Stimulated activated CD8-positive, alpha-beta memory T cell treated with anti-CD3 and anti-CD28 coated beads, Interleukin-2, amount 100 ng/mL, for 1 hour (primary cell): ENCODE measurements around the gene SEC11A.
"Not testable (repeated sequence)": the region's sequence is repeated elsewhere in the genome, so short reads cannot be mapped to it uniquely, and the experiment has no call there.

ENCODE experiments used
- DNase-seq, 2 donors: peaks; one replicate each; pipeline ENCODE4 v3.0.0-alpha.2; 2020; ENCODE audit warnings: low read depth in 2 of 2

SEC11A gene

DNA sequence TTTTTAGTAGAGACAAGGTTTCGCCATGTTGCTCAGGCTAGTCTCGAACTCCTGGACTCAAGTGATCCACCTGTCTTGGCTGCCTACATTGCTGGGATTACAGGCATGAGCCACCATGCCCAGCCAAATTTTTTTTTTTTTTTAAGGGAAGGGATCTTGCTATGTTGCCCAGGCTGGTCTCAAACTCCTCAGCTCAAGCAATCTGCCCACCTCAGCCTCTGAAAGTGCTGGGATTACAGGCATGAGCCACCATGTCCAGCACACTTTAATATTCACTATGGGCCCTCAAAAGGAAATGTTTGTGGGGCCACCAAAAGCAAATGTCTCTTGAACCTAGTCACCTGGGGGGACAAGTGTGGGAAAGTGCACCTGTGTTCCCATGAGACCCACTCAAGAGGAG lies 73.3 kb downstream of the SEC11A start:
- DNase-seq, result not testable (repeated sequence)

DNA sequence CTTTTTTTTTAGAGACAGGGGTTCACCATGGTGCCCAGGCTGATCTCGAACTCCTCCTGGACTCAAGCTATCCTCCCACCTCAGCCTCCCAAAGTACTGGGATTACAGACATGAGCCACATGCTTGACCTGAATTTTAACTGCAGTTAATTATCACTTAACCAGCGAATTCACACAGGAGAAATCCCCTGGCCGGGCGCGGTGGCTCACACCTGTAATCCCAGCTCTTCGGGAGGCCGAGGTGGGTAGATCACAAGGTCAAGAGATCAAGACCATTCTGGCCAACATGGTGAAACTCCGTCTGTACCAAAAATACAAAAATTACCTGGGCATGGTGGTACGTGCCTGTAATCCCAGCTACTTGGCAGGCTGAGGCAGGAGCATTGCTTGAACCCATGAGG lies 74.1 kb downstream of the SEC11A start:
- not testable (repeated sequence) for DNase-seq

DNA sequence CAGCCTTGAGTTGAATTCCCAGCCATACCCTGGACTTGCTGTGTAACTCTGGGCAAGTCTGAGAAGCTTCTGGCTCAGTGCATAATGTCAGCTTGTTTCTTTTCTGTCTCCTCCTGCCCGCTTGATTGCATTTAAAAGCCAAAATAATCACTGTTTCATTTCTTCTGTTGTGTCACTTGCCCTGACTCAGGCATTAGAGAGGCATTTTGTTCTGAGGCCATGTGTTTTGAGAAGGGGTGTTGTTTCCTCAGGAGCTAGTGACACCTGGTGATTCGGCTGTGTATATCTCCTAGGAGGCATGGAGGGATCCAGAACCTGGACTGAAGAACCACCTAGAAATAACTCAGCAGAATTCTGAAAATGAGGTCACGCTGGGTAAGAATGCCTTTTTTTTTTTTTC lies 77.8 kb downstream of the SEC11A start:
- DNase-seq, result no peak

DNA sequence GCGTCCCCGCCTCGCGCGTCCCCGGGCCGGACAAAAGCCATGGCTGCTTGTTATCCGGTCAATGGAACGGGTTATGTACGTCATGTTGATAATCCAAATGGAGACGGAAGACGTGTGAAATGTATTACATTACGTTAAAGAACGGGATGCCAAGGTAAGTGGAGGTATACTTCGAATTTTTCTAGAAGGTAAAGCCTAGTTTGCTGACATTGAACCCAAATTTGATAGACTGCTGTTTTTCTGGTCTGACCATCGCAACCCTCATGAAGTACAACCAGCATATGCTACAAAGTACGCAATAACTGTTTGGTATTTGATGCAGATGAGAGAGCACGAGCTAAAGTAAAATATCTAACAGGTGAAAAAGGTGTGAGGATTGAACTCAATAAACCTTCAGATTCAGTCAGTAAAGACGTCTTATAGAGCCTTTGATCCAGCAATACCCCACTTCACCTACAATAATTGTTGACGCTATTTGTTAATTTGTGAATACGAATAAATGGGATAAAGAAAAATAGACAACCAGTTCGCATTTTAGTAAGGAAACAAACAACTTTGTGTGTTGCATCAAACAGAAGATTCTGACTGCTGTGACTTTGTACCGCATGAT lies 81.6 kb downstream of the SEC11A start:
- DNase-seq, result no peak

DNA sequence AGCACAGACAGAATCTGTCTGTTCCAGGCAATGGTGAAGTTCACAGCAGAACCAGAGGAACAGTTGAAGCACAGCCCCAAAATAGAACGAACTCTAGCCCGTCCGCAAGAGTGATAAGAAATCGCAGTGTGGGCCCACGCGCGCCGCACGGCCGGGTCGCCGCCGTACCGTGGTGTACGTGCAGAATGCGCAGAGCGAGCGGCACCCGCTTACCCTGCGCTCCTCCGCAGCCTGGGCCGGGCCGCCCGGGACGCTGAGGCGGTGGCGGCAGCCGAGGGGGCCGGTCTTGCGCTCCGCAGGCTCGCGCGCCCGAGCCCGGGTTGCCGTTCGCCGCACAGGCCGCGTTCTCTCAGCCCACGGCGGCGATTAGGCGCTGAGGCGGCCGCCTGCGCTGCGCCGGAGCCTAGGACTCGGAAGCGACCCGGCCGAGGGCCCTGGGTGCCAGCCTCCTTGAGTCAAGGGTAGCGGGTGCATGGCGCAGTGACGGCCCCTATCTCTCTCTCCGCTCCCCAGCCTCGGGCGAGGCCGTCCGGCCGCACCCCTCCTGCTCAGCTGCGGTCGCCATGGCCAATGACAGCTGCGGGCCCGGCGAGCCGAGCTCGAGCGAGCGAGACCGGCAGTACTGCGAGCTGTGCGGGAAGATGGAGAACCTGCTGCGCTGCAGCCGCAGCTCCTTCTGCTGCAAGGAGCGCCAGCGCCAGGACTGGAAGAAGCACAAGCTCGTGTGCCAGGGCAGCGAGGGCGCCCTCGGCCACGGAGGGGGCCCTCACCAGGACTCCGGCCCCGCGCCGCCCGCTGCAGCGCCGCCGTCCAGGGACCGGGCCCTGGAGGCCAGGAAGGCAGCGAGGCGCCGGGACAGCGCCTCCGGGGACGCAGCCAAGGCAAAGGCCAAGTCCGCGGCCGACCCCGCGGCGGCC lies 82.4 kb downstream of the SEC11A start:
- DNase-seq, result peak; percentile 31 to 38

DNA sequence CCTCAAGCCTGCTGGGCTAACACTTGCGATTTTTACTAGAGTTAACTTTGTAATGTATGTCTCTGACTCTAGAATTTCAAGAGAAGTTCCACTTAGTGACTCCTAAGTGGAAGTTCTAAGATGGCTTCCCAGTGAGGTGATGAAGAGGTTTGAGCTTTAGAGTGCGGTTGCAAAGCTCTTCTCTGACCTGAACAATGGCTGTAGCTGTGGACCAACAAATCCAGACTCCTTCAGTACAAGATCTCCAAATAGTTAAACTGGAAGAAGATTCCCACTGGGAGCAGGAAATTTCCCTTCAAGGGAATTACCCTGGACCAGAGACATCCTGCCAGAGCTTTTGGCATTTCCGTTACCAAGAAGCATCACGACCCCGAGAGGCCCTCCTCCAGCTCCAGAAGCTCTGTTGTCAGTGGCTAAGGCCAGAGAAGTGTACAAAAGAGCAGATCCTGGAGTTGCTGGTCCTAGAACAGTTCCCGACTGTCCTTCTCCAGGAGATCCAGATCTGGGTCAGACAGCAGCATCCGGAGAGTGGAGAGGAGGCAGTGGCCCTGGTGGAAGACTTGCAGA lies 84.2 kb downstream of the SEC11A start:
- DNase-seq, result no peak

DNA sequence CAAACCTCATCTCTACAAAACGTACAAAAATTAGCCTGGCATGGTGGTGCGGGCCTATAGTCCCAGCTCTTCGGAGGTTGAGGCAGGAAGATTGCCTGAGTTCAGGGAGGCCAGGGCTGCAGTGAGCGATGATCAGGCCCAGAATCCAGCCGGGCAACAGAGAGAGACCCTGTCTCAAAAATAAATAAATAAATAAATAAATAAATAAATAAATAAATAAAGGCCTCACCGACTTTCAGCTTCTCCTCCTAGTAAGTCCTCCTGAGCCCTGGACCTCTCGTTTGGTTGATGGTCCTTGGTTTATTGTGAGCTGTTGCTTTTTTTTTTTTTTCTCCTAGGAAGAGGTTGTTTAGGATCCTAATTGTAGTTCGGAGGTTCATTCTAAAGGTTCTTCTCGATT lies 86.9 kb downstream of the SEC11A start:
- no peak for DNase-seq

DNA sequence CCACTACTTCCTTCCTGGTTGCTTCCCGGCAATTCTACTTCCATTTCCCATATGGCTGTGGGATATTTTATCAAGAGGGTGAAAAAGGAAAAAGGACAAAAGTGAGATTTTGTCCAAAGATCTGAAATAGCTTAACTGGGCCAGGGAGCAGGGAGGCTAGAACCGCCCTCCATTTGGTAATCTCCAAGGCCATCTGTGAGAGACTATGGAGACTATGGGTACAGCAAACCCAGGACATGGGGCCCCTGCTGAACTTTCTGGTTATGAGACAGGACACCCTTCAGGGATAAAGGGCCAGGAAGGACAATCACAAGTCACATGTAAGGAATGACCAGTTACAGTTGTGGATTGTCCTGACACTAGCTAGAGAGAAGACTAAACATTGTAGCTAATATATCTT lies 90.8 kb downstream of the SEC11A start:
- no peak for DNase-seq

DNA sequence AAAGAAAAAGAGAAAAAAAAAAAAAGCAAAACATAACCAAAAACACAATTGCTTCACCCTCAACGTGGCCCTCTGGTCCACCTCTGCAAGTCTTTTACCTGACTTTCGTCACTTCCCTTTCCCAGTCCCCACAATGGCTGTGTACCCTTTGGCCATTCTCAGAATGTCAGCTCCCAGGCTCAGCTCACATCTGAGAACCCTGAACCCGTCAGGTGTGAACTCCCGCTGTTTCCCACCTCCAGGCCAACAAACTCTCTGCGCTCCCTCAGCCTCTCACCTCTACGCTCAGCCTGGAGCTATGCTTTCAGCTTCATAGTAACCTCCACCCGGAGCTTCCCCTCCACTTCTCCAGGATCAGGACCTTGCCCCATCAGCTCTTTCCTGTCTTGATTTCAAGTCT lies 91.6 kb downstream of the SEC11A start:
- DNase-seq, result no peak

DNA sequence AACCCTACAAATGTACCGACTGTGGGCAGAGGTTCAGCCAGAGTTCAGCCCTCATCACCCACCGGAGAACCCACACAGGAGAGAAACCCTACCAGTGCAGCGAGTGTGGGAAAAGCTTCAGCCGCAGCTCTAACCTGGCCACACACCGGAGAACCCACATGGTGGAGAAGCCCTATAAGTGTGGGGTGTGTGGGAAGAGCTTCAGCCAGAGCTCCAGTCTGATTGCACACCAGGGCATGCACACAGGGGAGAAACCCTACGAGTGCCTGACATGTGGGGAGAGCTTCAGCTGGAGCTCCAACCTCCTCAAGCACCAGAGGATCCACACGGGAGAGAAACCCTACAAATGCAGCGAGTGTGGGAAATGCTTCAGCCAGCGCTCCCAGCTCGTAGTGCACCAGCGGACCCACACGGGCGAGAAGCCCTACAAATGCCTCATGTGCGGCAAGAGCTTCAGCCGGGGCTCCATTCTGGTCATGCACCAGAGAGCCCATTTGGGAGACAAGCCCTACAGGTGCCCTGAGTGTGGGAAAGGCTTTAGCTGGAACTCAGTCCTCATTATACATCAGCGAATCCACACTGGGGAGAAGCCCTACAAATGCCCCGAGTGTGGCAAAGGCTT lies 94.5 kb downstream of the SEC11A start:
- no peak for DNase-seq

DNA sequence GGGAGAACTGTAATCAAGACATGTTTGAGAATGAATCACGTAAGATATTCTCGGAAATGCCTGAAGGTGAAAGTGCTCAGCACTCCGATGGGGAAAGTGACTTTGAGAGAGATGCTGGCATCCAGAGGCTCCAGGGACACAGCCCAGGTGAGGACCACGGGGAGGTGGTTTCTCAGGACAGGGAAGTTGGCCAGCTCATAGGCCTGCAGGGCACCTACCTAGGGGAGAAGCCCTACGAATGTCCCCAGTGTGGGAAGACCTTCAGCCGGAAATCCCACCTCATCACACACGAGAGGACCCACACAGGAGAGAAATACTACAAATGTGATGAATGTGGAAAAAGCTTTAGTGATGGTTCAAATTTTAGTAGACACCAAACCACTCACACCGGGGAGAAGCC lies 95.3 kb downstream of the SEC11A start:
- no peak for DNase-seq
